HCT116 (cell line): Measurements from ENCODE around the gene PLCB3. TPM values are rescaled to one million over a fixed set of nuclear protein-coding genes. Genes with fewer than 3 reads are reported as not detected.
"Not testable (repeated sequence)": the region's sequence is repeated elsewhere in the genome, so short reads cannot be mapped to it uniquely, and the experiment has no call there.

Experiments used
- ATAC-seq: fragments of 200-7000 bp; cut with Tn5 transposase; 2 replicates; pipeline ENCODE4 v1.9.1; 2020; ENCODE audit warnings: mild to moderate bottlenecking, moderate library complexity
- BruUV-seq: library from RNA; stranded (reverse); fragments of 400-500 nt; replicated peaks from 2 replicates; lab custom pipeline; 2021; lab: Mats Ljungman, UMichigan
- CTCF ChIA-PET: fragments of 300-600 bp; sonication (Branson Sonifier 250); formaldehyde crosslinking; loops from one replicate; lab custom pipeline; 2021; ENCODE audit warnings: antibody characterized with exemption; lab: Charles Lee
- POLR2A ChIA-PET: fragments of 300-600, 350-600 bp; sonication (Branson Sonifier 250); formaldehyde crosslinking; loops from one replicate; lab custom pipeline; 2021; ENCODE audit warnings: antibody characterized with exemption; lab: Charles Lee
- RAD21 ChIA-PET, 2 experiments: fragments of 300-600 bp; sonication (Branson Sonifier 250); formaldehyde crosslinking; loops; one replicate each; lab custom pipeline; 2023; ENCODE audit warnings: low total read pairs in 2 of 2; ENCODE audit not compliant: uncharacterized antibody in 2 of 2, unreplicated experiment in 2 of 2, low non-redundant PET in 1 of 2; lab: Charles Lee
- DNase-seq: peaks from one replicate; pipeline ENCODE4 v3.0.0-alpha.2; 2010; ENCODE audit warnings: low read depth, low spot score
- H2AFZ ChIP-seq: fragments of 200-600 bp; shearing (Covaris generic), sonication (generic); 2 replicates; pipeline ENCODE4 v1.6.1; 2017; ENCODE audit warnings: low read depth, mixed run types, mixed read lengths, antibody characterized with exemption, low read length; ENCODE audit not compliant: poor library complexity, severe bottlenecking
- H3K27ac ChIP-seq: 2 replicates; pipeline ENCODE4 v1.5.1; 2012; ENCODE audit warnings: low read depth, low read length
- H3K27me3 ChIP-seq: fragments of 200-600 bp; sonication (generic); 2 replicates; pipeline ENCODE4 v1.6.1; 2016; ENCODE audit warnings: mixed run types, low read length, mixed read lengths; ENCODE audit not compliant: insufficient read depth
- H3K36me3 ChIP-seq, 2 experiments: fragments of 200-500 bp in 1 of 2; fragments of 200-600 bp in 1 of 2; sonication (Bioruptor generic) in 1 of 2; sonication (generic) in 1 of 2; 2 replicates each; pipeline versions ENCODE4 v1.5.1 to v1.6.1; 2014 to 2016; ENCODE audit warnings: low read length in 2 of 2, inconsistent platforms in 1 of 2, mixed read lengths in 1 of 2, mixed run types in 1 of 2; ENCODE audit not compliant: insufficient read depth in 2 of 2, control insufficient read depth in 1 of 2
- H3K4me1 ChIP-seq, 2 experiments: fragments of 200-600 bp in 1 of 2; sonication (generic) in 1 of 2; 2 replicates each; pipeline versions ENCODE4 v1.5.1 to v1.6.1; 2012 to 2017; ENCODE audit warnings: low read length in 2 of 2, inconsistent platforms in 1 of 2, mild to moderate bottlenecking in 1 of 2, mixed read lengths in 1 of 2, mixed run types in 1 of 2, moderate library complexity in 1 of 2; ENCODE audit not compliant: insufficient read depth in 2 of 2, control insufficient read depth in 1 of 2
- H3K4me2 ChIP-seq: fragments of 200-600 bp; sonication (generic); 2 replicates; pipeline ENCODE4 v1.6.1; 2017; ENCODE audit warnings: mixed run types, low read length, mixed read lengths
- H3K4me3 ChIP-seq, 2 experiments: fragments of 200-600 bp in 1 of 2; sonication (generic) in 1 of 2; replicated peaks in 1 of 2; 2 replicates each; pipeline ENCODE4 v1.5.1; 2011 to 2016; ENCODE audit warnings: low read length in 2 of 2, control low read depth in 1 of 2, low read depth in 1 of 2, mild to moderate bottlenecking in 1 of 2, mixed read lengths in 1 of 2, mixed run types in 1 of 2
- H3K79me2 ChIP-seq: fragments of 200-600 bp; sonication (generic); 2 replicates; pipeline ENCODE4 v1.6.1; 2017; ENCODE audit warnings: mild to moderate bottlenecking, mixed run types, low read length, moderate library complexity, mixed read lengths; ENCODE audit not compliant: insufficient read depth
- H3K9ac ChIP-seq: fragments of 200-600 bp; sonication (generic); 2 replicates; pipeline ENCODE4 v1.6.1; 2016; ENCODE audit warnings: low read length, mixed read lengths
- H3K9me2 ChIP-seq: fragments of 200-600 bp; sonication (generic), shearing (Covaris generic); 2 replicates; pipeline ENCODE4 v1.6.1; 2017; ENCODE audit warnings: mixed run types, mild to moderate bottlenecking, moderate library complexity; ENCODE audit not compliant: insufficient read depth
- H3K9me3 ChIP-seq, 2 experiments: fragments of 200-500 bp in 1 of 2; fragments of 200-600 bp in 1 of 2; sonication (Bioruptor generic) in 1 of 2; sonication (generic) in 1 of 2; 2 replicates each; pipeline ENCODE4 v1.6.1; 2014 to 2017; ENCODE audit warnings: low read length in 2 of 2, mixed read lengths in 2 of 2, inconsistent platforms in 1 of 2, low read depth in 1 of 2, mild to moderate bottlenecking in 1 of 2, mixed run types in 1 of 2, moderate library complexity in 1 of 2; ENCODE audit not compliant: control insufficient read depth in 1 of 2, insufficient read depth in 1 of 2
- H4K20me1 ChIP-seq: fragments of 200-600 bp; sonication (generic), shearing (Covaris generic); 2 replicates; pipeline ENCODE4 v1.6.1; 2017; ENCODE audit warnings: mixed run types, mild to moderate bottlenecking, moderate library complexity; ENCODE audit not compliant: insufficient read depth
- CBX3 ChIP-seq: IDR thresholded peaks from 2 replicates; pipeline ENCODE4 v1.6.1; 2012; ENCODE audit warnings: low read depth
- CEBPB ChIP-seq: IDR thresholded peaks from 2 replicates; pipeline ENCODE4 v1.6.1; 2012; ENCODE audit warnings: low read depth
- EZH2 ChIP-seq: fragments of 200-600 bp; sonication (generic); IDR thresholded peaks from 2 replicates; pipeline ENCODE4 v1.6.1; 2017; ENCODE audit warnings: antibody characterized with exemption, mixed run types
- JUND ChIP-seq: IDR thresholded peaks from 2 replicates; pipeline ENCODE4 v1.6.1; 2012
- RAD21 ChIP-seq: IDR thresholded peaks from 2 replicates; pipeline ENCODE4 v1.6.1; 2012; ENCODE audit warnings: low read depth, mild to moderate bottlenecking
- SIN3A ChIP-seq: IDR thresholded peaks from 2 replicates; pipeline ENCODE4 v1.6.1; 2012; ENCODE audit warnings: low read depth
- SP1 ChIP-seq: IDR thresholded peaks from 2 replicates; pipeline ENCODE4 v1.6.1; 2012; ENCODE audit warnings: low read depth
- SRF ChIP-seq: IDR thresholded peaks from 2 replicates; pipeline ENCODE4 v1.6.1; 2012; ENCODE audit warnings: low read depth
- YY1 ChIP-seq: IDR thresholded peaks from 2 replicates; pipeline ENCODE4 v1.6.1; 2011; ENCODE audit warnings: low read length, low read depth, moderate library complexity, mild to moderate bottlenecking; ENCODE audit not compliant: insufficient replicate concordance; ENCODE audit errors: extremely low read depth
- intact Hi-C: fragments of 100-400 bp; cut with micrococcal nuclease; formaldehyde crosslinking; loops from 2 replicates; pipeline ENCODE4 v1.10.0; 2022
- total RNA-seq: library from RNA; stranded (reverse); gene quantifications from one replicate; pipeline ENCODE4 v1.2.1, GENCODE V29; 2021; ENCODE audit not compliant: unreplicated experiment
- TF ChIP-seq, protein P1 (sequence below): IDR thresholded peaks from 2 replicates; pipeline ENCODE4 v1.6.1; 2012
- TF ChIP-seq, protein P2 (sequence below): IDR thresholded peaks from 2 replicates; pipeline ENCODE4 v1.6.1; 2012; ENCODE audit warnings: low read depth
- TF ChIP-seq, protein P3 (sequence below): IDR thresholded peaks from 2 replicates; pipeline ENCODE4 v1.6.1; 2012

PLCB3 gene
- total RNA-seq, 1 experiment from 2014 or later: 106 TPM

DNA sequence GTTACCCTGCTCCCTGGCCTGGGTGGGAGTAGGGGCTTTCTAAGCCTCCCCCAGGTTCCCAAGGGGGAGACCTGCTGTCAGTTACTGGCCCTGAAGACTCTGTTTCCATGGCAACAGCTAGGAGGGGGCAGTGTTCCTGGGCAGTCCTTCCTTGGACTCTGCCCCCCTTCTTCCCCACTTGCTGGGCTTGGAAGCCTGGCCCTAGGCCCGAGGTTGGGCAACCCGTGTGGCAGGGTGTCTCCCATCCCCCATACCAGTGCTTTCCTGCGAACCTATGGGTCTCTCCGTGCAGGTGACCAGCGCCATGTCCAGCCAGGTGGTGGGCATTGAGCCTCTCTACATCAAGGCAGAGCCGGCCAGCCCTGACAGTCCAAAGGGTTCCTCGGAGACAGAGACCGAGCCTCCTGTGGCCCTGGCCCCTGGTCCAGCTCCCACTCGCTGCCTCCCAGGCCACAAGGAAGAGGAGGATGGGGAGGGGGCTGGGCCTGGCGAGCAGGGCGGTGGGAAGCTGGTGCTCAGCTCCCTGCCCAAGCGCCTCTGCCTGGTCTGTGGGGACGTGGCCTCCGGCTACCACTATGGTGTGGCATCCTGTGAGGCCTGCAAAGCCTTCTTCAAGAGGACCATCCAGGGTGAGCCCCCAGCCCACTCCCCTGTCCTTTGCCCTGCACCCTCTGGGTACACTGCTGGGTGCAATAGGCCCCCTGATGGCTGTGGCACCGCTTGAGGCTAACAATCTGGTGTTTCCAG is 55.7 kb downstream of the PLCB3 start:
- Histone ChIP-seq H3K4me3 (peak overlapping the region; percentile 67 to 81), H3K27ac (peak overlapping the region; percentile 96), H3K36me3 (peaks cover 0 to 8% of the 10 kb centered on the region in 2 experiments; a peak in 1 of 4 replicates), H3K9me3 (no peaks in the 10 kb centered on the region), H3K9me2 (no peaks in the 10 kb centered on the region), H4K20me1 (no peaks in the 10 kb centered on the region), H3K9ac (peak overlapping the region; percentile 92), H3K4me2 (peak overlapping the region; percentile 98), H3K79me2 (peaks cover 37% of the 10 kb centered on the region), H3K27me3 (no peaks in the 10 kb centered on the region), H2AFZ (no peak overlapping the region), H3K4me1 (peaks cover 12 to 37% of the 10 kb centered on the region in 2 experiments; a peak in 3 of 4 replicates)
- ChIA-PET POLR2A (interaction anchor here (0.7 to 5.5 kb wide), 3 partner anchors 11 to 66 kb away, joined by 3 to 30 read pairs (median 4); partner anchors contain the start of genes PRDX5 and TRMT112), CTCF (interaction anchor here (0.6 to 1.6 kb wide), 3 partner anchors 11 to 25 kb away, joined by 3 to 5 read pairs (median 3); partner anchors contain the start of genes PRDX5 and TRMT112), RAD21 (interaction anchor here in 1 of 2 experiments (0.9 kb wide), 1 partner anchor 48 kb away, joined by 4 read pairs; no protein-coding TSS in a partner anchor)
- DNase-seq: no peak
- no peak for ATAC-seq
- intact Hi-C loops: loop anchor here (5.0 kb wide), 1 partner anchor 35 kb away; the partner anchor contains the start of gene CCDC88B
- no peak for TF ChIP-seq CBX3
- no peak for TF ChIP-seq CEBPB
- TF ChIP-seq JUND: no peak
- TF ChIP-seq SRF: no peak
- TF ChIP-seq, protein P1, sequence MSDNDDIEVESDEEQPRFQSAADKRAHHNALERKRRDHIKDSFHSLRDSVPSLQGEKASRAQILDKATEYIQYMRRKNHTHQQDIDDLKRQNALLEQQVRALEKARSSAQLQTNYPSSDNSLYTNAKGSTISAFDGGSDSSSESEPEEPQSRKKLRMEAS: no peak
- TF ChIP-seq RAD21: no peak
- TF ChIP-seq YY1: no peak
- TF ChIP-seq SP1: no peak
- TF ChIP-seq, protein P2, sequence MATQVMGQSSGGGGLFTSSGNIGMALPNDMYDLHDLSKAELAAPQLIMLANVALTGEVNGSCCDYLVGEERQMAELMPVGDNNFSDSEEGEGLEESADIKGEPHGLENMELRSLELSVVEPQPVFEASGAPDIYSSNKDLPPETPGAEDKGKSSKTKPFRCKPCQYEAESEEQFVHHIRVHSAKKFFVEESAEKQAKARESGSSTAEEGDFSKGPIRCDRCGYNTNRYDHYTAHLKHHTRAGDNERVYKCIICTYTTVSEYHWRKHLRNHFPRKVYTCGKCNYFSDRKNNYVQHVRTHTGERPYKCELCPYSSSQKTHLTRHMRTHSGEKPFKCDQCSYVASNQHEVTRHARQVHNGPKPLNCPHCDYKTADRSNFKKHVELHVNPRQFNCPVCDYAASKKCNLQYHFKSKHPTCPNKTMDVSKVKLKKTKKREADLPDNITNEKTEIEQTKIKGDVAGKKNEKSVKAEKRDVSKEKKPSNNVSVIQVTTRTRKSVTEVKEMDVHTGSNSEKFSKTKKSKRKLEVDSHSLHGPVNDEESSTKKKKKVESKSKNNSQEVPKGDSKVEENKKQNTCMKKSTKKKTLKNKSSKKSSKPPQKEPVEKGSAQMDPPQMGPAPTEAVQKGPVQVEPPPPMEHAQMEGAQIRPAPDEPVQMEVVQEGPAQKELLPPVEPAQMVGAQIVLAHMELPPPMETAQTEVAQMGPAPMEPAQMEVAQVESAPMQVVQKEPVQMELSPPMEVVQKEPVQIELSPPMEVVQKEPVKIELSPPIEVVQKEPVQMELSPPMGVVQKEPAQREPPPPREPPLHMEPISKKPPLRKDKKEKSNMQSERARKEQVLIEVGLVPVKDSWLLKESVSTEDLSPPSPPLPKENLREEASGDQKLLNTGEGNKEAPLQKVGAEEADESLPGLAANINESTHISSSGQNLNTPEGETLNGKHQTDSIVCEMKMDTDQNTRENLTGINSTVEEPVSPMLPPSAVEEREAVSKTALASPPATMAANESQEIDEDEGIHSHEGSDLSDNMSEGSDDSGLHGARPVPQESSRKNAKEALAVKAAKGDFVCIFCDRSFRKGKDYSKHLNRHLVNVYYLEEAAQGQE: no peak
- TF ChIP-seq, protein P3, sequence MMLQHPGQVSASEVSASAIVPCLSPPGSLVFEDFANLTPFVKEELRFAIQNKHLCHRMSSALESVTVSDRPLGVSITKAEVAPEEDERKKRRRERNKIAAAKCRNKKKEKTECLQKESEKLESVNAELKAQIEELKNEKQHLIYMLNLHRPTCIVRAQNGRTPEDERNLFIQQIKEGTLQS: no peak
- TF ChIP-seq SIN3A: no peak
- TF ChIP-seq EZH2: no peak
- no TSS peak for BruUV-seq

DNA sequence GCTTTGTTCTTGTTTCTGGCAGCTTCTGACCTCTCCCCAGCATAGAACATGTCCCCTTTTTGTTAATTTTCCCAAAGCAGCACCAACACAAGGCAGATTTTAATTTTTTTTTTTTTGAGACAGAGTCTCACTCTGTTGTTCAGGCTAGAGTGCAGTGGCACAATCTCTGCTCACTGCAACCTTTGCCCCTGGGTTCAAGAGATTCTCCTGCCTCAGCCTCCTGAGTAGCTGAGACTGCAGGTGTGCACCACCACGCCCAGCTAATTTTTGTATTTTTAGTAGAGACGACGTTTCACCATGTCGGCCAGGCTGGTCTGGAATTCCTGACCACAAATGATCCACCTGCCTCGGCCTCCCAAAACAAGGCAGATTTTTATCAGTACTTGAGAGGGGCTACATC is 56.5 kb downstream of the PLCB3 start:
- POLR2A ChIA-PET: interaction anchor here (0.7 to 5.5 kb wide), 4 partner anchors 10 to 65 kb away, joined by 3 to 30 read pairs (median 4); partner anchors contain the start of genes PRDX5 and TRMT112
- H3K4me1 ChIP-seq: peaks cover 12 to 37% of the 10 kb centered on the region in 2 experiments; a peak in 3 of 4 replicates
- CTCF ChIA-PET: interaction anchor here (1.6 kb wide), 1 partner anchor 10 kb away, joined by 5 read pairs; the partner anchor contains the start of genes PRDX5 and TRMT112

More for the DNA sequence above, 56.5 kb downstream of the PLCB3 start:
- ATAC-seq, H3K9ac ChIP-seq, BruUV-seq, H3K4me3 ChIP-seq, H3K27me3 ChIP-seq, H4K20me1 ChIP-seq, DNase-seq, H3K9me3 ChIP-seq, H3K9me2 ChIP-seq, H2AFZ ChIP-seq, H3K36me3 ChIP-seq: not testable (repeated sequence)
- Histone ChIP-seq H3K27ac (peak overlapping the region; percentile 96; the same call in 1 of the 2 replicates), H3K4me2 (0 out of 2 replicates have a peak overlapping the region, but pooled peaks have one; percentile 98), H3K79me2 (peaks cover 40% of the 10 kb centered on the region)
- intact Hi-C loops: loop anchor here (5.0 kb wide), 1 partner anchor 35 kb away; the partner anchor contains the start of gene CCDC88B
- RAD21 ChIA-PET: interaction anchor here in 1 of 2 experiments (0.9 kb wide), 1 partner anchor 47 kb away, joined by 4 read pairs; no protein-coding TSS in a partner anchor
